Islet of Langerhans (tissue), 1 donor: ENCODE measurements around the gene ATL2.

ENCODE experiments used
- FAIRE-seq: peaks from one replicate; lab custom pipeline; 2011; peaks lifted over from hg19 to GRCh38; lab: Jason Lieb, UNC

Gene ATL2

GRCh38 chr2:38245114-38245641 is 131.9 kb downstream of the ATL2 start:
- FAIRE-seq = no peak

GRCh38 chr2:38244301-38244700 is 132.8 kb downstream of the ATL2 start:
- no peak for FAIRE-seq
